22Rv1 (cell line): ENCODE measurements around the gene PCARE.

ENCODE experiments used
- H3K27ac ChIP-seq: fragments of 450-650 bp; 2 replicates; pipeline ENCODE4 v1.5.1; 2017
- CTCF ChIP-seq: fragments of 450-650 bp; IDR thresholded peaks from 2 replicates; pipeline ENCODE4 v1.5.1; 2017; ENCODE audit warnings: mild to moderate bottlenecking
- ZFX ChIP-seq: fragments of 450-650 bp; IDR thresholded peaks from 2 replicates; pipeline ENCODE4 v1.6.1; 2017; ENCODE audit warnings: antibody characterized with exemption, borderline replicate concordance

Gene PCARE

GRCh38 chr2:29066997-29067605 is 7.2 kb downstream of the PCARE start:
- TF ChIP-seq ZFX (no peak), CTCF (no peak)
- no peak overlapping the region for H3K27ac ChIP-seq

DNA sequence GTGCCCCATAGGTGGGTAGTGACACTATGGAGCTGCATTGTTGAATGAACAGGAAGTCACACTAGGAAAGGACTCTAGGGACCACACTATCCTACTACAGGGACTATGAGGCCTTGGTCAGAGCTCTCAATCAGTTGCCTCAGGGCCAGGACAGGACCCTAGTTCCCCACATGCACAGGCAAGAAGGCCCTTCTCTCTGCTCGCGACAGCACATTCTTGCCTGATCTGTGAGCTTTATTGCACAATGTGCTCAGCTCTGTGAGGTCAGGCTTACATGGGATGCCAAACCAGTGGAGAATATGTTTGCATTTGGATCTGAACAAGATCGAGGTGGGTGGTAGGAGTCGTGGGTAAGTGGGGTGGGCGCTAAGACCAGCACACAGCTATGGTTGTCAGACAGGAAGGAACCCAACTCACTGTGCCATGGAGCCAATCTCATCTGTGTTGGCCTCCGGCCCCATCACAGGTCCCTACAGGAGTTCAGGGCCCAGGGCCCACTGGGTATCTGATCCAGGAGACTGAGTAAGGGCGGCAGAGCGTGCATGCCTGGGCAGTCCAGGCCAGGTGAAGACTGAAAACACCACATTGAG is 8.0 kb downstream of the PCARE start:
- H3K27ac ChIP-seq = no peak overlapping the region
- TF ChIP-seq ZFX (no peak), CTCF (no peak)

DNA sequence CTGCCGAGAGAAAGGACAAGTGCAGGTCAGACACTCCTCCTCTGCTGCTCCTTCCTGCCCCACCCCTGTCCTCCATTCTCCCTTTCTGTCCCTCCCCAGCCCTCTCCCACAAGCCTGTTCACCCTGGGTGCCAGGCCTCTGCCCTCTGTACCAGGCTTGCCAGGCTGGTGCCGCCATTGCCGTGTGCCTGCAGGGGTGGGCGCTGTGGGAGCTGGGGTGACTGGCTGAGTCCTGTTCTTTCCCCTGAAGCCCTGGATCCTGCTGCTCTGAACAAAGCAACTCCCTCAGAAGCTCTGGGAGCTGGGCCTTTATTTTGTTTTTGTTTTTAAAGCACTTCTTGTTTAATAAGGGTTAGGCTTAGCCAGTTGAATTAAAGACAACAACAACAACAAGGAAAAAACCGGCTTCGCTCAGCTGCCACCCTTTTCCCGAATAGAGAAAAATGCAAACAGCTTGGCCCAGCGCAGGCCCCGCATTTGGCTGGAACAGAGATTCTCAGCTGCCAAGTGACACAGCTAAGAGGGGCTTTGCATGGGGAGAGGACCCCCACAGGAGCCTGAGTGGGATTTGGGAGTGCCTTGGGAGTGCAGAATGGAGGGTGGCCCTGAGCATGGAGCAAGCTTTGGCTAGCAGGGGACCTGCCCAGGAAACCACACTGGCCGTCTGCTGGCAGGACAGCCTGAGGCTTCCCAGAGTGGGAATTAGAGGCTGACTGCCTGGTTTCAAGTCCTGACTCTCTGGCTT is 9.1 kb downstream of the PCARE start:
- no peak overlapping the region for H3K27ac ChIP-seq
- no peak for TF ChIP-seq CTCF
- TF ChIP-seq ZFX = no peak

DNA sequence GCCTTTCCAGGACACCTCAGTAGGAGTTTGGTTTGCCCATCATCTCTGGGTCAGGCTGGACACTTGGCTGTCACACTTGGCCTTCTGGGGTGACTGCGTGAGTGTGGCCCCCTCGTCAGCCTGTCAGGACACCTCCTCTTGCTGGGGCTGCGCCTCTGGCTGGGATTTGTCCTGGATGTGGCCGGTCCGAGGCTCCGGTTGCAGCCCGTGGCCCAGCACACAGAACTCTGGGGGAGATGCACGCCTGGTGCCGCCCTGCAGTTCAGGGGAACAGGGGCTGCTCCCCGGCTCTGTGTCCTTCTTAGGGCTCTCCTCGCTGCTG is 9.6 kb downstream of the PCARE start:
- TF ChIP-seq CTCF (no peak), ZFX (no peak)
- H3K27ac ChIP-seq = no peak overlapping the region

- TF ChIP-seq CTCF (no peak), ZFX (no peak)
- H3K27ac ChIP-seq = no peak overlapping the region
Measured at GRCh38 chr2:29064346-29064715, 10.0 kb downstream of the PCARE start.

DNA sequence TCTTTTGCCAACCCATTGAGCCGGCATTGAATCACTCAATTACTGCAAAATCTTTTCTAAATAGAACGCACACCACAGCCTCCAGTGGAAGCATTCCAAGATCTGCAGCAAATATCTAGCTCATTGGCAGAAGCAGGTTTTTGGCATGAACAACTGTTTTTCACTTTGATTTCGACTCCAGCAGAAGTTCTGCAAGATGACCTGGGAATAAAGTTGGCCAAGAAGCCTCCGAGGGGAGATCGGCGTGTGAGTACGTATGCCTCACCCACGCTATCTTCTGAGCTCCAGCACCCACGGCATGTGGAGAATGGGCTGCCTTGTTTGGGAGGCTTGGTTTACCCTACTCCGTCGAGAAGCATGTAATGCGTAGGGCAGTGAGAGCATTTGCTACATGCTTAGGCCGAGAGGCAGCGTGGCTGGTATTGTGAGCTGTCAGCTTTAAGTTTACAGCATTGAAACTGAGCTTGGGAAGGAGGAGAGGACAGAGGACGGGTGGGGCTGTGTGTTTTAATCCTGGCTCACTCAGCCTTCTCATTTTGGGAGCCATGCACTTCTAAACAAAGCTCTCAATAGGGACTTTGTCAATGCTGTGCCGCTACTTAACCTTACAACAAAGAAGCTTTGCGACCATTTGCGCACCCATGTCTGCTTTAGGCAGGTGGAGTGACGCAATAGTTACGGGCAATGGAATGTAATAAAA is 10.5 kb downstream of the PCARE start:
- TF ChIP-seq CTCF (no peak), ZFX (no peak)
- H3K27ac ChIP-seq = no peak overlapping the region

DNA sequence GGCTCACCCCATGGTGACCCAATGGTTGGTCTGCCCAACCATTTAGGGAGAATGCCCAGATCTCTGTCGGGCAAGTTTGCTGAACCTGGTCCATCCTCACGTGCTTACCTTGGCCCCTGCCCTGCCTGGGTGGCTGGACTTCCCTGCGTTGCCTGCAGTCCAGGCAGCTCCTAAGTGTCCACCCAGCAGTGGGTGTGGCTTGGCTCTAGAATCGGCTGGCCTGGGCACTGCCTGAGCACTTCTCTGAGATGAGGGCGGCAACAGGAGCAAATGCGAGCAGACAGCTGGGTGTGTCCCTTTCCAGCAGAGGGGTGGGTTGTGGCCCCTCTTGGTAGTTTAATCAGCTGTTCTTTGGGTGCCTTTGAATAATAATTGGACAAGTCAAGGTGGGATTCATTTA is 11.3 kb downstream of the PCARE start:
- no peak for TF ChIP-seq ZFX
- no peak for TF ChIP-seq CTCF
- H3K27ac ChIP-seq = no peak overlapping the region
